ENCODE results near the gene GOLIM4.

- TF ChIP-seq, protein P1, sequence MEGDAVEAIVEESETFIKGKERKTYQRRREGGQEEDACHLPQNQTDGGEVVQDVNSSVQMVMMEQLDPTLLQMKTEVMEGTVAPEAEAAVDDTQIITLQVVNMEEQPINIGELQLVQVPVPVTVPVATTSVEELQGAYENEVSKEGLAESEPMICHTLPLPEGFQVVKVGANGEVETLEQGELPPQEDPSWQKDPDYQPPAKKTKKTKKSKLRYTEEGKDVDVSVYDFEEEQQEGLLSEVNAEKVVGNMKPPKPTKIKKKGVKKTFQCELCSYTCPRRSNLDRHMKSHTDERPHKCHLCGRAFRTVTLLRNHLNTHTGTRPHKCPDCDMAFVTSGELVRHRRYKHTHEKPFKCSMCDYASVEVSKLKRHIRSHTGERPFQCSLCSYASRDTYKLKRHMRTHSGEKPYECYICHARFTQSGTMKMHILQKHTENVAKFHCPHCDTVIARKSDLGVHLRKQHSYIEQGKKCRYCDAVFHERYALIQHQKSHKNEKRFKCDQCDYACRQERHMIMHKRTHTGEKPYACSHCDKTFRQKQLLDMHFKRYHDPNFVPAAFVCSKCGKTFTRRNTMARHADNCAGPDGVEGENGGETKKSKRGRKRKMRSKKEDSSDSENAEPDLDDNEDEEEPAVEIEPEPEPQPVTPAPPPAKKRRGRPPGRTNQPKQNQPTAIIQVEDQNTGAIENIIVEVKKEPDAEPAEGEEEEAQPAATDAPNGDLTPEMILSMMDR (IDR thresholded peaks at IDR 0.05) = no peak
- no peak for TF ChIP-seq POLR2A (IDR thresholded peaks at IDR 0.05)
- TF ChIP-seq POLR2AphosphoS5 (IDR thresholded peaks at IDR 0.05) = no peak
These were observed 10.1 kb downstream of the GOLIM4 start for GRCh38 chr3:168085491-168086119.
